Skeletal muscle tissue (tissue), 4 donors: ENCODE results near the gene MAP4K4. TPM values are rescaled to one million over a fixed set of nuclear protein-coding genes. Genes with fewer than 3 reads are reported as not detected.

Experiments
- H3K27ac ChIP-seq: one replicate; pipeline ENCODE4 v1.7.0; 2013; ENCODE audit warnings: mild to moderate bottlenecking, low read depth, low read length, inconsistent platforms
- H3K27me3 ChIP-seq, 3 donors: one replicate each; pipeline ENCODE4 v1.7.0; 2013; ENCODE audit warnings: low read length in 3 of 3; ENCODE audit not compliant: control insufficient read depth in 3 of 3, insufficient read depth in 3 of 3
- H3K36me3 ChIP-seq, 3 donors: one replicate each; pipeline ENCODE4 v1.7.0; 2013; ENCODE audit warnings: low read length in 3 of 3; ENCODE audit not compliant: control insufficient read depth in 3 of 3, insufficient read depth in 3 of 3
- H3K4me1 ChIP-seq, 3 donors: one replicate each; pipeline ENCODE4 v1.7.0; 2013; ENCODE audit warnings: low read length in 3 of 3, mild to moderate bottlenecking in 3 of 3; ENCODE audit not compliant: control insufficient read depth in 3 of 3, insufficient read depth in 3 of 3
- H3K4me3 ChIP-seq, 3 donors: one replicate each; pipeline ENCODE4 v1.7.0; 2013; ENCODE audit warnings: low read length in 3 of 3
- H3K9ac ChIP-seq, 3 donors: one replicate each; pipeline ENCODE4 v1.7.0; 2013; ENCODE audit warnings: low read length in 3 of 3, mild to moderate bottlenecking in 3 of 3, moderate library complexity in 2 of 3, low read depth in 1 of 3
- H3K9me3 ChIP-seq, 3 donors: one replicate each; pipeline ENCODE4 v1.7.0; 2013; ENCODE audit warnings: low read length in 3 of 3; ENCODE audit not compliant: control insufficient read depth in 3 of 3
- total RNA-seq: library from RNA; depleted of rRNA; stranded (reverse); fragments of >200 nt; gene quantifications from one replicate; pipeline ENCODE4 v1.2.3, GENCODE V29; 2014
- donor health status: Osteomylitis.

Gene MAP4K4
- total RNA-seq, 1 donor from 2014 or later: 77.2 TPM

- no peak overlapping the region for H3K4me3 ChIP-seq
- H3K4me1 ChIP-seq: peaks cover 0 to 7% (median 0%) of the 10 kb centered on the region in 3 donors
- H3K27me3 ChIP-seq: no peaks in the 10 kb centered on the region
- peaks cover 0 to 29% (median 25%) of the 10 kb centered on the region in 3 donors for H3K36me3 ChIP-seq
- no peak overlapping the region for H3K27ac ChIP-seq
- H3K9ac ChIP-seq: no peak overlapping the region
- H3K9me3 ChIP-seq: no peaks in the 10 kb centered on the region
Measured at GRCh38 chr2:101883860-101884259, 186.4 kb downstream of the MAP4K4 start.

GRCh38 chr2:101884423-101884822 is 186.9 kb downstream of the MAP4K4 start:
- Histone ChIP-seq H3K36me3 (peaks cover 3 to 32% (median 27%) of the 10 kb centered on the region in 3 donors), H3K4me1 (peaks cover 0 to 5% (median 0%) of the 10 kb centered on the region in 3 donors), H3K27me3 (no peaks in the 10 kb centered on the region), H3K4me3 (no peak overlapping the region), H3K27ac (no peak overlapping the region), H3K9ac (no peak overlapping the region), H3K9me3 (no peaks in the 10 kb centered on the region)

- H3K9ac ChIP-seq: no peak overlapping the region
- H3K27ac ChIP-seq: no peak overlapping the region
- peaks cover 0 to 4% (median 0%) of the 10 kb centered on the region in 3 donors for H3K4me1 ChIP-seq
- H3K4me3 ChIP-seq: no peak overlapping the region
- no peaks in the 10 kb centered on the region for H3K27me3 ChIP-seq
- no peaks in the 10 kb centered on the region for H3K9me3 ChIP-seq
- H3K36me3 ChIP-seq: peaks cover 10 to 50% (median 41%) of the 10 kb centered on the region in 3 donors
Measured at GRCh38 chr2:101887328-101887727, 189.8 kb downstream of the MAP4K4 start.

- Histone ChIP-seq H3K36me3 (peaks cover 10 to 50% (median 45%) of the 10 kb centered on the region in 3 donors), H3K9ac (no peak overlapping the region), H3K4me1 (no peaks in the 10 kb centered on the region), H3K9me3 (no peaks in the 10 kb centered on the region), H3K27ac (no peak overlapping the region), H3K27me3 (no peaks in the 10 kb centered on the region), H3K4me3 (no peak overlapping the region)
Measured at GRCh38 chr2:101889460-101890098, 192.1 kb downstream of the MAP4K4 start.

- no peak overlapping the region for H3K9ac ChIP-seq
- no peaks in the 10 kb centered on the region for H3K4me1 ChIP-seq
- no peak overlapping the region for H3K4me3 ChIP-seq
- peaks cover 10 to 38% (median 35%) of the 10 kb centered on the region in 3 donors for H3K36me3 ChIP-seq
- no peak overlapping the region for H3K27ac ChIP-seq
- H3K27me3 ChIP-seq: no peaks in the 10 kb centered on the region
- H3K9me3 ChIP-seq: no peaks in the 10 kb centered on the region
Measured at GRCh38 chr2:101892377-101892776, 194.9 kb downstream of the MAP4K4 start.

- no peaks in the 10 kb centered on the region for H3K4me1 ChIP-seq
- H3K36me3 ChIP-seq: peaks cover 10 to 31% (median 30%) of the 10 kb centered on the region in 3 donors
- no peaks in the 10 kb centered on the region for H3K27me3 ChIP-seq
- no peak overlapping the region for H3K9ac ChIP-seq
- H3K27ac ChIP-seq: no peak overlapping the region
- no peaks in the 10 kb centered on the region for H3K9me3 ChIP-seq
- no peak overlapping the region for H3K4me3 ChIP-seq
Measured at GRCh38 chr2:101893681-101894381, 196.3 kb downstream of the MAP4K4 start.

- H3K4me1 ChIP-seq: no peaks in the 10 kb centered on the region
- H3K27ac ChIP-seq: no peak overlapping the region
- no peak overlapping the region for H3K4me3 ChIP-seq
- no peaks in the 10 kb centered on the region for H3K27me3 ChIP-seq
- H3K9ac ChIP-seq: no peak overlapping the region
- no peaks in the 10 kb centered on the region for H3K9me3 ChIP-seq
- peaks cover 6 to 23% (median 21%) of the 10 kb centered on the region in 3 donors for H3K36me3 ChIP-seq
Measured at GRCh38 chr2:101895039-101895438, 197.5 kb downstream of the MAP4K4 start.

- no peaks in the 10 kb centered on the region for H3K4me1 ChIP-seq
- H3K27me3 ChIP-seq: no peaks in the 10 kb centered on the region
- H3K4me3 ChIP-seq: no peak overlapping the region
- H3K27ac ChIP-seq: no peak overlapping the region
- no peak overlapping the region for H3K9ac ChIP-seq
- no peaks in the 10 kb centered on the region for H3K9me3 ChIP-seq
- peaks cover 6 to 22% (median 20%) of the 10 kb centered on the region in 3 donors for H3K36me3 ChIP-seq
Measured at GRCh38 chr2:101895819-101896322, 198.4 kb downstream of the MAP4K4 start.

GRCh38 chr2:101897301-101897700 is 199.8 kb downstream of the MAP4K4 start:
- peaks cover 0 to 4% (median 2%) of the 10 kb centered on the region in 3 donors for H3K9me3 ChIP-seq
- peaks cover 0 to 10% (median 10%) of the 10 kb centered on the region in 3 donors for H3K36me3 ChIP-seq
- no peaks in the 10 kb centered on the region for H3K4me1 ChIP-seq
- H3K9ac ChIP-seq: no peak overlapping the region
- H3K27ac ChIP-seq: no peak overlapping the region
- H3K27me3 ChIP-seq: no peaks in the 10 kb centered on the region
- H3K4me3 ChIP-seq: no peak overlapping the region

GRCh38 chr2:101899265-101899664 is 201.8 kb downstream of the MAP4K4 start:
- H3K9ac ChIP-seq: no peak overlapping the region
- H3K4me3 ChIP-seq: no peak overlapping the region
- H3K36me3 ChIP-seq: no peaks in the 10 kb centered on the region
- no peak overlapping the region for H3K27ac ChIP-seq
- H3K9me3 ChIP-seq: peaks cover 0 to 6% (median 5%) of the 10 kb centered on the region in 3 donors
- no peaks in the 10 kb centered on the region for H3K4me1 ChIP-seq
- H3K27me3 ChIP-seq: no peaks in the 10 kb centered on the region
